Body of pancreas (tissue), 4 donors: ENCODE results near the gene PDE4D. TPM values are rescaled to one million over a fixed set of nuclear protein-coding genes. Genes with fewer than 3 reads are reported as not detected.
"Not testable (repeated sequence)": the region's sequence is repeated elsewhere in the genome, so short reads cannot be mapped to it uniquely, and the experiment has no call there.

ENCODE experiments used
- ATAC-seq: fragments of 150-250 bp; one replicate; pipeline ENCODE4 v1.9.1; 2016
- DNase-seq, 4 donors: peaks; one replicate each; pipeline ENCODE4 v3.0.0-alpha.2; 2019
- H3K27ac ChIP-seq, 4 donors: fragments of 200-600 bp; sonication (generic); 1 replicate in 3 of 4; 2 replicates in 1 of 4; pipeline versions ENCODE4 v1.5.1 to v1.6.1; 2016 to 2019; ENCODE audit warnings: mild to moderate bottlenecking in 1 of 4, mixed read lengths in 1 of 4, moderate library complexity in 1 of 4
- H3K27me3 ChIP-seq, 2 donors: fragments of 200-600 bp; sonication (generic); one replicate each; pipeline ENCODE4 v1.6.0; 2016; ENCODE audit warnings: mild to moderate bottlenecking in 1 of 2
- H3K36me3 ChIP-seq, 2 donors: fragments of 200-600 bp; sonication (generic); replicated peaks in 1 of 2; 2 replicates each; pipeline ENCODE4 v1.5.1; 2016; ENCODE audit warnings: low read depth in 2 of 2; ENCODE audit not compliant: insufficient read depth in 1 of 2
- H3K4me1 ChIP-seq: fragments of 200-600 bp; sonication (generic); one replicate; pipeline ENCODE4 v1.6.0; 2016
- H3K4me3 ChIP-seq, 2 donors: fragments of 200-600 bp; sonication (generic); 1 replicate in 1 of 2; 2 replicates in 1 of 2; pipeline ENCODE4 v1.5.1; 2016 to 2019
- H3K9me3 ChIP-seq, 3 donors: fragments of 200-600 bp; sonication (generic); 1 replicate in 2 of 3; 2 replicates in 1 of 3; pipeline ENCODE4 v1.5.1; 2016
- POLR2A ChIP-seq, 3 donors: fragments of 450-650 bp; IDR thresholded peaks; one replicate each; pipeline ENCODE4 v1.6.1; 2016; ENCODE audit warnings: antibody characterized with exemption in 3 of 3, mild to moderate bottlenecking in 2 of 3
- WGBS, 2 donors: methylation state at CpG; one replicate each; pipeline ENCODE4 v1.1.5; 2017; 5-methylcytosine and 5-hydroxymethylcytosine counted together
- intact Hi-C: fragments of 100-400 bp; cut with DNase I; formaldehyde crosslinking; loops from one replicate; pipeline ENCODE4 v1.15.1; 2023
- total RNA-seq, 2 donors: library from RNA; depleted of rRNA; stranded (reverse); fragments of >200 nt; gene quantifications; one replicate each; pipeline ENCODE4 v1.1.0, GENCODE V29; 2016
- TF ChIP-seq, protein P1 (sequence below), 7 experiments: fragments of 450-650 bp in 4 of 7; fragments of 200-600 bp in 3 of 7; sonication (generic) in 3 of 7; IDR thresholded peaks; one replicate each; pipeline ENCODE4 v1.5.1; 2016 to 2019; ENCODE audit warnings: antibody characterized with exemption in 7 of 7

Gene PDE4D
- total RNA-seq, 2 donors from 2014 or later, result 8.6 to 9.2 TPM

DNA sequence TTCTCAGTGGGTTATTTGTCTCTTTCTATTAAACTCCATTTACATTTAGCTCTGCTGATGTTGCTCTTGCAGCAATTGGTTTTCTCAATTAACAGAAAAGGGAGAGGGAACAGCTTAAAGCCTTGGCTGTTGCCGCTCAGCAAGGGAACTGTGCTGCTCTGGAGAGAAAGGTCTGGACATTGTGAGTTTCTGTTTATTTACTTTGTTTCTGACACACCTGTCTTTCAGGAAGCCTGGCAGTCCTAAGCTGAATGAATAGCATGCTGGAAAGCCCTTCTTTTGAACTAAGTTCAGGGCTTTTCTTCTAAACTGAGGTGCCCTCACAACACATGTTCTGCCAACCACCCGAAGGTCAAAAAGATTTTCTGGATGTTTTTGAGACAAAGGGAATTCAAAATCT, 491.9 kb downstream of the PDE4D start:
- Histone ChIP-seq H3K36me3 (no peaks in the 10 kb centered on the region), H3K27ac (no peak overlapping the region), H3K27me3 (no peaks in the 10 kb centered on the region), H3K4me1 (no peaks in the 10 kb centered on the region), H3K4me3 (no peak overlapping the region), H3K9me3 (no peaks in the 10 kb centered on the region)
- DNase-seq (no peak), ATAC-seq (no peak)
- TF ChIP-seq, protein P1, sequence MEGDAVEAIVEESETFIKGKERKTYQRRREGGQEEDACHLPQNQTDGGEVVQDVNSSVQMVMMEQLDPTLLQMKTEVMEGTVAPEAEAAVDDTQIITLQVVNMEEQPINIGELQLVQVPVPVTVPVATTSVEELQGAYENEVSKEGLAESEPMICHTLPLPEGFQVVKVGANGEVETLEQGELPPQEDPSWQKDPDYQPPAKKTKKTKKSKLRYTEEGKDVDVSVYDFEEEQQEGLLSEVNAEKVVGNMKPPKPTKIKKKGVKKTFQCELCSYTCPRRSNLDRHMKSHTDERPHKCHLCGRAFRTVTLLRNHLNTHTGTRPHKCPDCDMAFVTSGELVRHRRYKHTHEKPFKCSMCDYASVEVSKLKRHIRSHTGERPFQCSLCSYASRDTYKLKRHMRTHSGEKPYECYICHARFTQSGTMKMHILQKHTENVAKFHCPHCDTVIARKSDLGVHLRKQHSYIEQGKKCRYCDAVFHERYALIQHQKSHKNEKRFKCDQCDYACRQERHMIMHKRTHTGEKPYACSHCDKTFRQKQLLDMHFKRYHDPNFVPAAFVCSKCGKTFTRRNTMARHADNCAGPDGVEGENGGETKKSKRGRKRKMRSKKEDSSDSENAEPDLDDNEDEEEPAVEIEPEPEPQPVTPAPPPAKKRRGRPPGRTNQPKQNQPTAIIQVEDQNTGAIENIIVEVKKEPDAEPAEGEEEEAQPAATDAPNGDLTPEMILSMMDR (IDR thresholded peaks at IDR 0.05), result no peak
- TF ChIP-seq POLR2A (IDR thresholded peaks at IDR 0.05), result no peak
- WGBS, 2 donors, result 67 to 69% methylated on average over 2 of the region's 2 CpGs
- intact Hi-C loops, result loop anchor here (10.0 kb wide), 1 partner anchor 263 kb away; no protein-coding TSS in a partner anchor

GRCh38 chr5:59394956-59395355, 498.6 kb downstream of the PDE4D start:
- H3K4me1 ChIP-seq, H3K27me3 ChIP-seq, H3K9me3 ChIP-seq, H3K36me3 ChIP-seq, H3K4me3 ChIP-seq, H3K27ac ChIP-seq, DNase-seq, ATAC-seq, intact Hi-C loops: not testable (repeated sequence)
- 91% methylated on average over 15 of the region's 15 CpGs; no CpG with 5 or more reads in 1 of the 2 donors for WGBS, 2 donors

DNA sequence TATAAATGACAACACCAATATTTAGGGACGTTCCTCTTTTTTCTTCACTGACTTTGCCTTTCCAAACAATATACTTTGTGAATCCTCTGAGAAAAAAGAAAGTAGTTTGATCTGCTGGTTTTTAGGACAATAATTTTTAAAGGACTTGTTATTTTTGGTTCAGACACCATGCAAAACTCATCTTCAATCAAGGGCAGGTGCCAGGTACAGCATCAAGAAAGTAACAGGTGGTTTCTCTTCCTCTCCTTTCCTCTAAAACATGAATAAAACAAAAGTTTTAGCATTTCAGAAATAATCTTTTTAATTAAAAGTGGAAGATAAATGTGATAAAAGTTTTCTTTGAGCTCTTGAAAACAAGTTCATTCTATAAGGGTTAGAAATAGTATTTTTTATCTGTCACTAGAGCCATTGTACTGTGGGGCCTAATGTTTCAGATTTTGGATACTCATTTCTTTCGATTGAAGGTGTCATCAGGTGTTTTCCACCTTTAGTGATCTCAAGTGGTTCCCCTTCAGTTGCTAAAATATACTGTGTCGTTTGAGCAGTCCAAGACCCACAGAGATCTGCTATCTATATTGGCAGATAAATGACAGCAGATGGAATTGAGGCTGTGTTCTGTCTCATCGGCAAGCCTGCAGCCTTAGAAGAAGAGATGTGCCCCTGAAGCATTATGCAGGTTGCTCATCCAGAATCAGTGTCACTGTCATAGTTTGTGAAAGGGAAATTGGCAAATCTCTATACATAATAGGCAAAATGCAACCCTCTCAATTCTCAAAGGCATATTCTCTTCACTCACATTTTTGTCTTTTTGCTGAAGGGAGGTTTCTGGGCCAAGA, 499.7 kb downstream of the PDE4D start:
- H3K4me1 ChIP-seq, result no peaks in the 10 kb centered on the region
- no peak overlapping the region for H3K4me3 ChIP-seq
- WGBS, 2 donors, result 64 to 79% methylated on average over 4 of the region's 4 CpGs
- intact Hi-C loops, result no loop called here
- no peaks in the 10 kb centered on the region for H3K9me3 ChIP-seq
- H3K36me3 ChIP-seq, result no peaks in the 10 kb centered on the region
- no peaks in the 10 kb centered on the region for H3K27me3 ChIP-seq
- ATAC-seq (no peak), DNase-seq (no peak)
- no peak for TF ChIP-seq POLR2A (IDR thresholded peaks at IDR 0.05)
- TF ChIP-seq, protein P1 (IDR thresholded peaks at IDR 0.05), result no peak
- H3K27ac ChIP-seq, result no peak overlapping the region

DNA sequence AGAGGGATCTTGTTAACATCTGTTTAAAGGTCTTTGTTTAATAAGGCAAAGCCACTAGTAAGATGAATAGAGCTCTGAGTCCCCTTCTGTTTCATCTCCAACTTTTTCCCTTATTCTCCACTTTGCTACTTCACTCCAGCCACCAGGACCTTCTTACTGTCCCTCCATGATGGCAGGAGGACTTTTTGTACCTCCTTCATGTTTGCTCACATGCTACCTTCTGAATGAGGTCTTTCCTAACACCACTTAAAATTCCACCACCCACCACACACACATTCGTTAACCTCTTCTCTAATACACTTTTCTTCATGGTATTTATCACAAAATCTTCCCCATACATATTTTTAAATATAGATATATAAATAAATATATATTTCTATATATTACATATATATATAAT, 501.9 kb downstream of the PDE4D start:
- H3K9me3 ChIP-seq, result no peaks in the 10 kb centered on the region
- no peak for DNase-seq
- H3K27me3 ChIP-seq, result no peaks in the 10 kb centered on the region
- no peak for TF ChIP-seq POLR2A (IDR thresholded peaks at IDR 0.05)
- TF ChIP-seq, protein P1 (IDR thresholded peaks at IDR 0.05), result no peak
- intact Hi-C loops, result no loop called here
- ATAC-seq, result no peak
- H3K4me1 ChIP-seq, result no peaks in the 10 kb centered on the region
- H3K4me3 ChIP-seq, result no peak overlapping the region
- 60 to 81% methylated on average over 1 of the region's 1 CpG for WGBS, 2 donors
- H3K27ac ChIP-seq, result no peak overlapping the region
- H3K36me3 ChIP-seq, result no peaks in the 10 kb centered on the region

DNA sequence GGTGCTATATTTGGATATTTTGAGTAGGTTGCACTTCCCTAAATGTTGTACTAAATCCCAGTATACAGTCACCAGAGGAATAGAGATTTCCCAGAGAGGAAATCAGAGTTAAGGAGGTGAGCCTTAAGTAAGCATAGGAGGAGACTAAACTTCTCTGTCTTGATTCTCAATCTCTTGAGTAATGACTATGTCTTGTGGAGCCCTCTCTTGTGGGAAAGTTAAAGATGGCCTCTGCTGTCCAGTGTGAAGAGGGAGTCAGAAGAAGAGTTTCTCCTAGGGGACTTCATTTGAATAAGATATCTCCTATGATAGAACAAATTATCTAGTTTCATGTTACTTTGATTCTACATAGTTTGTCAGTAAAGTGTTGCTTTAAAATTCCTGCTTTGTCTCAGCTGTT, 502.5 kb downstream of the PDE4D start:
- no peak overlapping the region for H3K4me3 ChIP-seq
- ATAC-seq (no peak), DNase-seq (no peak)
- H3K27me3 ChIP-seq, result no peaks in the 10 kb centered on the region
- H3K36me3 ChIP-seq, result no peaks in the 10 kb centered on the region
- no peaks in the 10 kb centered on the region for H3K9me3 ChIP-seq
- TF ChIP-seq POLR2A (IDR thresholded peaks at IDR 0.05), result no peak
- TF ChIP-seq, protein P1 (IDR thresholded peaks at IDR 0.05), result no peak
- no peak overlapping the region for H3K27ac ChIP-seq
- intact Hi-C loops, result no loop called here
- no peaks in the 10 kb centered on the region for H3K4me1 ChIP-seq
